Measurements from ENCODE around the gene SLC2A6. TPM values are rescaled to one million over a fixed set of nuclear protein-coding genes. Genes with fewer than 3 reads are reported as not detected.

Gene SLC2A6
- total RNA-seq, 2 donors from 2014 or later = 4.3 to 5.2 TPM

- DNase-seq (ENCODE audit: low spot score) = no peak
- Histone ChIP-seq H3K4me1 (peaks cover 0 to 18% of the 10 kb centered on the region in 2 donors), H3K27me3 (peaks cover 0 to 4% of the 10 kb centered on the region in 2 donors), H3K27ac (no peak overlapping the region), H3K4me3 (no peak overlapping the region), H3K36me3 (no peaks in the 10 kb centered on the region), H3K9me3 (no peaks in the 10 kb centered on the region)
- peak in 1 of 2 donors; percentile 52 for TF ChIP-seq CTCF (IDR thresholded peaks at IDR 0.05)
Measured at GRCh38 chr9:133429641-133430161, 49.2 kb downstream of the SLC2A6 start.

- no peaks in the 10 kb centered on the region for H3K36me3 ChIP-seq
- peaks cover 0 to 4% of the 10 kb centered on the region in 2 donors for H3K27me3 ChIP-seq
- no peak for DNase-seq (ENCODE audit: low spot score)
- H3K27ac ChIP-seq = no peak overlapping the region
- H3K4me3 ChIP-seq = peak overlapping the region in 1 of 2 donors; percentile 44
- no peak for TF ChIP-seq CTCF (IDR thresholded peaks at IDR 0.05)
- no peaks in the 10 kb centered on the region for H3K9me3 ChIP-seq
- H3K4me1 ChIP-seq = peaks cover 0 to 18% of the 10 kb centered on the region in 2 donors
Measured at GRCh38 chr9:133429214-133429613, 49.7 kb downstream of the SLC2A6 start.

- Histone ChIP-seq H3K9me3 (no peaks in the 10 kb centered on the region), H3K4me1 (peaks cover 0 to 18% of the 10 kb centered on the region in 2 donors), H3K27me3 (peaks cover 0 to 4% of the 10 kb centered on the region in 2 donors), H3K27ac (no peak overlapping the region), H3K4me3 (peak overlapping the region in 1 of 2 donors; percentile 44), H3K36me3 (no peaks in the 10 kb centered on the region)
- TF ChIP-seq CTCF (IDR thresholded peaks at IDR 0.05) = no peak
- no peak for DNase-seq (ENCODE audit: low spot score)
Measured at GRCh38 chr9:133428617-133429101, 50.2 kb downstream of the SLC2A6 start.

GRCh38 chr9:133427658-133428348 is 51.1 kb downstream of the SLC2A6 start:
- no peak for DNase-seq (ENCODE audit: low spot score)
- no peaks in the 10 kb centered on the region for H3K36me3 ChIP-seq
- H3K27me3 ChIP-seq = peaks cover 0 to 4% of the 10 kb centered on the region in 2 donors
- no peak for TF ChIP-seq CTCF (IDR thresholded peaks at IDR 0.05)
- no peak overlapping the region for H3K27ac ChIP-seq
- H3K4me1 ChIP-seq = peaks cover 0 to 18% of the 10 kb centered on the region in 2 donors
- H3K4me3 ChIP-seq = no peak overlapping the region
- H3K9me3 ChIP-seq = no peaks in the 10 kb centered on the region

GRCh38 chr9:133426011-133426410 is 52.9 kb downstream of the SLC2A6 start:
- H3K27me3 ChIP-seq = peaks cover 0 to 4% of the 10 kb centered on the region in 2 donors
- DNase-seq (ENCODE audit: low spot score) = no peak

More at GRCh38 chr9:133426011-133426410, 52.9 kb downstream of the SLC2A6 start:
- no peaks in the 10 kb centered on the region for H3K9me3 ChIP-seq
- no peak overlapping the region for H3K27ac ChIP-seq
- no peak for TF ChIP-seq CTCF (IDR thresholded peaks at IDR 0.05)
- peaks cover 0 to 18% of the 10 kb centered on the region in 2 donors for H3K4me1 ChIP-seq
- H3K36me3 ChIP-seq = no peaks in the 10 kb centered on the region
- no peak overlapping the region for H3K4me3 ChIP-seq
